ENCODE data around the gene ETFA.

GRCh38 chr15:76206325-76206976, 104.8 kb downstream of the ETFA start:
- TF ChIP-seq SP1 (IDR thresholded peaks at IDR 0.05; ENCODE audit: low read depth, low read length) (no peak), KDM5A (IDR thresholded peaks at IDR 0.05; ENCODE audit: low read length) (no peak), CTCF (IDR thresholded peaks at IDR 0.05; ENCODE audit: control extremely low read depth in 1 of 3, insufficient read depth in 1 of 3, low read depth in 1 of 3, low read length in 3 of 3) (no peak), YY1 (IDR thresholded peaks at IDR 0.05; ENCODE audit: low read depth, low read length) (no peak)

All from H1 (cell line).